GM21381 (cell line): ENCODE data around the gene SLC25A23.
"Not testable (repeated sequence)": the region's sequence is repeated elsewhere in the genome, so short reads cannot be mapped to it uniquely, and the experiment has no call there.

Experiments
- ATAC-seq: cut with Tn5 transposase; IDR thresholded peaks from one replicate; pipeline ENCODE4 v1.9.1; 2021; ENCODE audit warnings: mild to moderate bottlenecking, moderate library complexity; ENCODE audit not compliant: unreplicated experiment

SLC25A23 gene

GRCh38 chr19:6457958-6458694 lies 1.5 kb downstream of the SLC25A23 start:
- ATAC-seq = no peak

GRCh38 chr19:6455924-6456323 lies 3.7 kb downstream of the SLC25A23 start:
- no peak for ATAC-seq

GRCh38 chr19:6453951-6454565 lies 5.5 kb downstream of the SLC25A23 start:
- no peak for ATAC-seq

GRCh38 chr19:6452899-6453298 lies 6.7 kb downstream of the SLC25A23 start:
- no peak for ATAC-seq

GRCh38 chr19:6452223-6452614 lies 7.4 kb downstream of the SLC25A23 start:
- ATAC-seq = no peak

GRCh38 chr19:6451583-6452222 lies 7.9 kb downstream of the SLC25A23 start:
- ATAC-seq = no peak

GRCh38 chr19:6450166-6450565 lies 9.4 kb downstream of the SLC25A23 start:
- no peak for ATAC-seq

GRCh38 chr19:6448045-6448444 lies 11.5 kb downstream of the SLC25A23 start:
- no peak for ATAC-seq

GRCh38 chr19:6446452-6446851 lies 13.1 kb downstream of the SLC25A23 start:
- no peak for ATAC-seq

- ATAC-seq = no peak
Observed at GRCh38 chr19:6443986-6444385, 15.6 kb downstream of the SLC25A23 start.

- ATAC-seq = no peak
Observed at GRCh38 chr19:6442087-6442688, 17.4 kb downstream of the SLC25A23 start.

GRCh38 chr19:6440905-6441304 lies 18.7 kb downstream of the SLC25A23 start:
- no peak for ATAC-seq

GRCh38 chr19:6439743-6440142 lies 19.8 kb downstream of the SLC25A23 start:
- ATAC-seq = no peak

GRCh38 chr19:6433663-6434062 lies 25.9 kb downstream of the SLC25A23 start, which contains the start of gene SLC25A41:
Gene SLC25A41, minus strand, starts transcription at chr19:6433763. Its CDS starts 70 bp downstream, at chr19:6433693.
- no peak for ATAC-seq

GRCh38 chr19:6433165-6433564 lies 26.4 kb downstream of the SLC25A23 start:
- no peak for ATAC-seq

- no peak for ATAC-seq
Observed at GRCh38 chr19:6431891-6432290, 27.7 kb downstream of the SLC25A23 start.

- ATAC-seq = no peak
Observed at GRCh38 chr19:6429419-6430221, 30.0 kb downstream of the SLC25A23 start.

- ATAC-seq = not testable (repeated sequence)
Observed at GRCh38 chr19:6428692-6429418, 30.7 kb downstream of the SLC25A23 start.

- ATAC-seq = no peak
Observed at GRCh38 chr19:6427131-6427530, 32.5 kb downstream of the SLC25A23 start.
